NCI-H748 (cell line): Measurements from ENCODE around the gene GNAT1.

Experiments
- DNase-seq: peaks from one replicate; lab custom pipeline; 2025; ENCODE audit not compliant: unreplicated experiment; lab: John Stamatoyannopoulos, UW

Gene GNAT1

GRCh38 chr3:50162034-50162883 is 29.2 kb upstream of the GNAT1 start:
- DNase-seq, result no peak

- no peak for DNase-seq
These were observed 27.6 kb upstream of the GNAT1 start for GRCh38 chr3:50163572-50164455.

- no peak for DNase-seq
These were observed 26.9 kb upstream of the GNAT1 start for GRCh38 chr3:50164481-50164880.

- no peak for DNase-seq
These were observed 26.2 kb upstream of the GNAT1 start for GRCh38 chr3:50164984-50165909.

GRCh38 chr3:50165910-50166538 is 25.4 kb upstream of the GNAT1 start:
- no peak for DNase-seq

- DNase-seq, result no peak
These were observed 24.8 kb upstream of the GNAT1 start for GRCh38 chr3:50166620-50167019.

- no peak for DNase-seq
These were observed 24.2 kb upstream of the GNAT1 start for GRCh38 chr3:50167069-50167840.

- no peak for DNase-seq
These were observed 23.6 kb upstream of the GNAT1 start for GRCh38 chr3:50167841-50168209.

GRCh38 chr3:50168388-50168787 is 23.0 kb upstream of the GNAT1 start:
- no peak for DNase-seq

- DNase-seq, result no peak
These were observed 22.6 kb upstream of the GNAT1 start for GRCh38 chr3:50168791-50169190.

GRCh38 chr3:50169232-50169832 is 22.1 kb upstream of the GNAT1 start:
- no peak for DNase-seq

GRCh38 chr3:50169858-50170257 is 21.6 kb upstream of the GNAT1 start:
- DNase-seq, result no peak

- no peak for DNase-seq
These were observed 20.7 kb upstream of the GNAT1 start for GRCh38 chr3:50170689-50171088.

GRCh38 chr3:50171540-50172301 is 19.7 kb upstream of the GNAT1 start:
- no peak for DNase-seq

- no peak for DNase-seq
These were observed 18.7 kb upstream of the GNAT1 start for GRCh38 chr3:50172626-50173220.

GRCh38 chr3:50173685-50174516 is 17.5 kb upstream of the GNAT1 start:
- no peak for DNase-seq

GRCh38 chr3:50174517-50174895 is 16.9 kb upstream of the GNAT1 start:
- no peak for DNase-seq
